Stimulated activated CD4-positive, alpha-beta T cell treated with anti-CD3 and anti-CD28 coated beads, Interleukin-1b, Interleukin-23, amount 100 ng/mL, for 24 hours (primary cell): ENCODE data around the gene MEF2D.
A peak's percentile ranks its signal among the peaks of the same experiment; 100 is the strongest.

Source experiments
- DNase-seq, 4 experiments: peaks; one replicate each; pipeline ENCODE4 v3.0.0-alpha.2; 2020; ENCODE audit warnings: low read depth in 4 of 4, low spot score in 1 of 4

The MEF2D gene

GRCh38 chr1:156430866-156431265 lies 69.7 kb downstream of the MEF2D start:
- no peak for DNase-seq

- no peak for DNase-seq
These were observed 70.3 kb downstream of the MEF2D start for GRCh38 chr1:156430303-156430702.

GRCh38 chr1:156429313-156430060 lies 71.1 kb downstream of the MEF2D start:
- DNase-seq = no peak

- DNase-seq = no peak
These were observed 71.8 kb downstream of the MEF2D start for GRCh38 chr1:156428746-156429288.

- DNase-seq = no peak
These were observed 72.6 kb downstream of the MEF2D start for GRCh38 chr1:156427957-156428356.

GRCh38 chr1:156425943-156426342 lies 74.6 kb downstream of the MEF2D start:
- no peak for DNase-seq

- no peak for DNase-seq
These were observed 75.7 kb downstream of the MEF2D start for GRCh38 chr1:156424806-156425432.

- DNase-seq = no peak
These were observed 76.9 kb downstream of the MEF2D start for GRCh38 chr1:156423422-156424352.

GRCh38 chr1:156422602-156423091 lies 77.9 kb downstream of the MEF2D start:
- no peak for DNase-seq

GRCh38 chr1:156421939-156422601 lies 78.5 kb downstream of the MEF2D start:
- no peak for DNase-seq

- DNase-seq = peak; percentile 38 to 57 (median 47)
These were observed 79.3 kb downstream of the MEF2D start for GRCh38 chr1:156421062-156421938.

GRCh38 chr1:156420205-156421061 lies 80.1 kb downstream of the MEF2D start:
- no peak for DNase-seq

- DNase-seq = no peak
These were observed 80.7 kb downstream of the MEF2D start for GRCh38 chr1:156419854-156420204.

GRCh38 chr1:156418416-156419070 lies 82.0 kb downstream of the MEF2D start:
- DNase-seq = no peak

GRCh38 chr1:156417401-156418020 lies 83.1 kb downstream of the MEF2D start:
- no peak for DNase-seq

GRCh38 chr1:156416993-156417392 lies 83.6 kb downstream of the MEF2D start:
- DNase-seq = no peak

GRCh38 chr1:156414461-156415064 lies 86.0 kb downstream of the MEF2D start:
- no peak for DNase-seq
